Kidney tubule cell (primary cell): ENCODE results near the gene MACF1.

Source experiments
- DNase-seq: peaks from one replicate; pipeline ENCODE4 v3.0.0-alpha.2; 2018; ENCODE audit warnings: low spot score

Gene MACF1

GRCh38 chr1:39310015-39310414 lies 105.5 kb downstream of the MACF1 start:
- DNase-seq, result no peak

- DNase-seq, result no peak
Measured at GRCh38 chr1:39310691-39311090, 106.2 kb downstream of the MACF1 start.

GRCh38 chr1:39317111-39317510 lies 112.6 kb downstream of the MACF1 start:
- peak; percentile 9 for DNase-seq

- DNase-seq, result peak; percentile 18
Measured at GRCh38 chr1:39317910-39318633, 113.6 kb downstream of the MACF1 start.

DNA sequence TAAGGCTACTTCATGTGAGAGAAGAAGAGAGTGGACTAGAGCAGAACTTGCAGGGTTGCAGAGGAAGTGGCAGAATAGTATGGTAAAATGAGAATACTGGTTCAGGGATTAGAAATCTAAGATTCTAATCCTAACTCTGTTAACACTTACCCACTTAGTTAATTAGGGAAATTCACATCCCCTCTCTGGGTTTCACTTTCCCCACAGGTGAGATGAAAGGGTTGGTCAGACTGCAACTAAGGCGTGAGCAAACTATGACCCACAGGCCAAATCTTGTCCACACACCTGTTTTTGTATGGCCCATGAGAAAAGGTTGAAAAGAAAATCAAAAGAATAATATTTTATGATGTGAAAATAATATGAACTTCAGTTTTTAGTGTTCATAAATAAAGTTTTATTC lies 117.5 kb downstream of the MACF1 start:
- no peak for DNase-seq

- DNase-seq, result no peak
Measured at GRCh38 chr1:39322431-39322830, 117.9 kb downstream of the MACF1 start.

DNA sequence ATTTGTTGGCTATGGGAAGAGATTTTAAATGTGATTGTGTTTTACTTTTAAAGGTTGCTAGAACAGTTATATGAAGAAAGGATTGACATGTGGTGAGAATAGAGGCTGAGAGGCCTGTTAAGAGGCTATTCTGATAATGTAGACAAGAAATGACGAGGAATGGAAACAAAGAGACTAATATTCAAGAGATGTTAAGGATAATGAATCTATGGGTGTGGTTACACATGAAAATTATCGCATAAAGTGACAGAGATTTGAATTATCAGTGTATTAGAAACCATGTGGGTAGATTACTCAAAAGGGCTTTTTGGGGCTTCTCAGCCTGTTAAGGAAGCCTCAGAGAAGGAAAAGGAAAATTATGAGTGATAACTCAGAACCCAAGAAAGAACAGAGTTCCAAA lies 120.4 kb downstream of the MACF1 start:
- no peak for DNase-seq

- DNase-seq, result no peak
Measured at GRCh38 chr1:39326836-39327235, 122.3 kb downstream of the MACF1 start.

DNA sequence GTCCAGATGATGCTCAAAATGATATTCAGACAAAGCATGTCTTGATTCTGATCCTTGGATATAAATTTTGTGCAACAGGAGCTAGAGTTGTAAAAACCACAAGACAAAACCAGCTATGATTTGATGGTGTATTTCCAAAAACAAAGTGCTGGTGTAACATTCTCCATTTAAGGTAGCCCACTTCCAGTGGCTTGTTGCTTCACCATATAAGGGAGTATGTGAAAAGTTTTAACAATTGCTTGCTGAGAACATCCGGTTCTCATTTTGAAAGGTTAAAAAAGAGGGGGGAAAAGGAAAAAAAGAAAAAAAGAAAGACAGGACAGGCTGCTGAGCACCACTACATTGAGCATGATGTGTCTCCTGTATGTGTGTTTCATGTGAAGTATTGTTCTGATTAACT lies 123.6 kb downstream of the MACF1 start:
- no peak for DNase-seq

GRCh38 chr1:39328586-39329121 lies 124.2 kb downstream of the MACF1 start:
- no peak for DNase-seq

DNA sequence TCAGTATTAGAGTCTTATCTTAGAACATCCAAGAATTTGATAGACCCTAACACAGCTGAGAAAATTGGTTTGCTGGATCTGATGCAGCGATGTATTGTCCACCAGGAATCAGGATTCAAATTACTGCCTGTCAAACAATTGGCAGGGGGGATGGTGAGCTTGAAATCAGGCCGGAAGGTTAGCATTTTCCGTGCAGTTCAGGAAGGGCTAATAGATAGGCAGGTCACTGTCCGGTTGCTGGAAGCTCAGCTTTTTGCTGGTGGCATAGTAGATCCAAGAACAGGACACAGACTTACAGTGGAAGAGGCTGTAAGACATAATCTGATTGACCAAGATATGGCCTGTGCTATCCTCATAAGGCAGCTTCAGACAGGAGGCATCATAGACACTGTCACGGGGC lies 127.2 kb downstream of the MACF1 start:
- no peak for DNase-seq

GRCh38 chr1:39332291-39332690 lies 127.8 kb downstream of the MACF1 start:
- no peak for DNase-seq

DNA sequence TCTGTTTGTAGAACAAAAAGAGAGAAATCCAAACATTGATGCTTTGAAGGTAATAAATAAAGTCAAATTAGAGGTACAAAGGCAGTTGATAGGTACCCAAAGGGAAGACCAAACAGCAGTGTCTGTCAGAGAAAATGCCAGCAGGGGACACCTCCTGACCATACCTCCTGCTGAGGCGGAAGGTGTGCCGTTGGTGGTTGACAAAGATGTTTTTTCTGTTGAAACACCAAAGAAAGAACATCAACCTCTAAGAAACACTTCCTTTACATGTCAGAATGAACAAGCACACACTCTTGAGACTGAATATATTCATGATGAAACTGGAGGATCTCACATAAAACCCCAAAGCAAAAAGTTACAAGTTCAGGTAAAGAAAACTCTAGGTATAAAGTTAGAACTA lies 128.3 kb downstream of the MACF1 start:
- no peak for DNase-seq

DNA sequence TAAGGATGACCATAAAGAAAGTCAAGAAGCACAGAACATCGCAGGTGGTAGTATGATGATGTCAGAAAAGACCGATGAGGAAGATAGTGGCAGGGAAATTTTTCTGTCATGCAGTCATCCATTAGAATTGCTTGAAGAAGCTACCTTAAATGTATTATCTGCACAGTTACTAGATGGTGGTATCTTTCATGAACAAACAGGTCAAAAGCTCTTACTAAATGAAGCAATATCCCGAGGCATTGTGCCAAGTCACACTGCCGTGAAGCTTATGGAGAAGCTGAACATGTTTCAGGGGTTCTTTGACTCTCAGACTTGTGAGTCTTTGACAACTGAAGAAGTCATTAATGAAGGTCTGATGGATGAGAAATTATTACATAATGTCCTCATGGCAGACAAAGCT lies 128.8 kb downstream of the MACF1 start:
- DNase-seq, result peak; percentile 23

GRCh38 chr1:39335216-39335615 lies 130.7 kb downstream of the MACF1 start:
- no peak for DNase-seq

DNA sequence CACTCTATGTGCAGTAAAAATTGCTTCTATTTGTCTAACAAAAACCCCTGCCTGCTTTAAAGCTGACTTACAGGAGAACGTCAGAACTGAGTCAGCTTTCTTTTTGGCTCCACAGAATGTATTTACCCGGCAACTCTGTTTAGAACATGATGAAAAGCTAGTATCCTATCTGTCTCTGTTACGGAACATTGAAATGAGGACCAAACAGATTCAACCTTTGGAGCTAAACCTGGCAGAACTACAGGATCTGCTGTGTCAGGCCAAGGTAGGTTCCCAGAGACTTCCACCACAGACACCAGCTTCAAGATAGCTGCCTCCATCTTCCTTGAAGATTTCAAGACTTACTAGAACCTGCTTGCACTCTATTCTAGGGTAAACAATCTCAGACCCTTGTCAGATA lies 132.6 kb downstream of the MACF1 start:
- no peak for DNase-seq

- DNase-seq, result no peak
Measured at GRCh38 chr1:39342776-39343175, 138.3 kb downstream of the MACF1 start.

DNA sequence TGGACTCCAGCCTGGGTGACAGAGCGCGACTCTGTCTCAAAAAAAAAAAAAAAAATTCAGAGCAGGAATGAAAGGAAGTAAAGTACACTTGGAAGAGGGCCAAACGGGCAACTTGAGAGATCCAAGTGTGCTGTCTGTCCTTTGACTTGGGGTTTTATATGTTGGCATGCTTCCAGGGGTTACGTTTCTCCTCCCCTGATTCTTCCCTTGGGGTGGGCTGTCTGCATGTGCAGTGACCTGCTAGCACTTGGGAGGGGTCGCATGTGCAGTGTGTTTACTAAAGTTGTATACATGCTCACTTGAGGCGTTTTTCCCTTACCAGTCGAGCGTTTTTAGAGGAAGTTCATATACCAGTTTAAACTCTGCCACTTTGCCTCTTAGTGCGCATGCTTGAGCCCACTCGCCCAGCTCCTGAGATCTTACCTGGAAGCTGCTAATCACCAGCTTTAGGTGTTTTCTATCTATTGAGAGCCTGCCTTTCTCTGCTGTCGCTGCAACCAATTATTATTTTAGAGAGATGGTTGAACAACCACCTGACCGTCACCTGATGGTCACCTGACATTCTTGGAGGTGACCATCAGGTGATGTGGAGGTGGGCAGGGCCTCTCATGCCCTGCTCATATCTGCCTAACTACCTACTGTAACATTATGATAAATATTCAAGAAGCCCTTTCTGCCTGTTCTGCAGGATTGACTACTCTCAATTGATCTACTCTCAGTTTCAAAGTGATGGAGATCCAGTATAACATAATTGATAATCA lies 140.1 kb downstream of the MACF1 start:
- DNase-seq, result peak; percentile 41

DNA sequence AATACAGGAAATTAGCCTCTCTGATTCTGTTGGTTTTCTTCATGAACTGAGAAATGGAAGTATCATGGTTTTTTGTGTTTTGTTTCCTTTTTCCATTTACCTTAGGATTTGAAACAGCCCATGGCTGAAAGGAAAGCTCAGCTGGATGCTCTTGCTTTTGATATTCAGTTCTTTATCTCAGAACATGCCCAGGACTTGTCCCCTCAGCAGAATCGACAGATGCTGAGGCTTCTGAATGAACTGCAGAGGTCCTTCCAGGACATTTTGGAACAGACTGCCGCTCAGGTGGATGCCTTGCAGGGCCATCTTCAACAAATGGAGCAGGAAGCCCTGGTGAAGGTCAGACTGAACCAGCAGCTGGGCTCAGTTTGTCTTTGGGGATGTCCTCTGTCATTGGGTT lies 142.4 kb downstream of the MACF1 start:
- no peak for DNase-seq

DNA sequence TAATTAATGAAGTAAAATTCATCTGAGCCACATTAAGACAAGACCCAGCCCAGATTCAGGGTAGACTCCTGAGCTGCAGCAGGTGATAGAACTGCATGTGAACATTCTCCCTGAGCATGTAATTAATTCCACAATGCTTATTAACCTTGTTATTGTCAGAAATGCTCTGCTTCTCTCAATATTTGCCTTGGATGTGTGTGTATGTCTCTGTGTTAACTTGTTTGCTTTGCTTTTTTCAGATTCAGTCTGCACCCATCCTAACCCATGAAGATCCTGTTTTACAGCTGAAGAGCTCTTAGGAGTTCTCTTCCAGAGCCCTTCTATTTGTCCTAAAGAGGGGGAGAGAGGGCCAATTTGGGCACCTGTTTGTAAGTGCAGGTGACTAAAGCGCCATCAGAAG lies 143.8 kb downstream of the MACF1 start:
- no peak for DNase-seq

DNA sequence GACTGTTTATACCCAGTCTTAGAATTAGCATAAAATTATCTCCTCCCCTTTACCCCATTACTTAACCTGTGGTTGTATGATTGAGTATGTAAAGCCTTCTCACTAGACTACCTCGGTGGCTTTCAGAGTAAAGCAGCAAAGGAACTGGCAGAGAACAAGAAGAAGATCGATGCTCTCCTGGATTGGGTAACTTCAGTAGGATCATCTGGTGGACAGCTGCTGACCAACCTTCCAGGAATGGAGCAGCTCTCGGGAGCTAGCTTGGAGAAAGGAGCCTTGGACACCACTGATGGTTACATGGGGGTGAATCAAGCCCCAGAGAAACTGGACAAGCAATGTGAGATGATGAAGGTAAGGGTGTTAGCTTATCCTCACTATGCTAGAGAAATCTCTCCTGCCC lies 148.4 kb downstream of the MACF1 start:
- DNase-seq, result no peak

DNA sequence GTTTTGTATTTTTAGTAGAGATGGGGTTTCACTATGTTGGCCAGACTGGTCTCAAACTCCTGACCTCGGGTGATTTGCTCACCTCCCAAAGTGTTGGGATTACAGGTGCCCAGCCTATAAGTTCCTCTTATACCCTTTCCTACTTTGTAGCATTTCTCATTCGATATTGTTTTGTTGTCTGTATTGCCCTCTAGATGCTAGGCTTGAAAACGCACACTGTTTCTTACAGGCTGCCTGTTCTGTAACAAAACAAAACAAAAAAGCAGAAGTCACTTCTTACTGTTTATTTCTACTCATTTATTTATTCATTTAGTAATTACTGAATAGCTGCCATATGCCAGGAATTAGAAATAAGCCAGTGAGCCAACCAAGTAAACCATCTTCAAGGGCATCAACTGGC lies 150.1 kb downstream of the MACF1 start:
- no peak for DNase-seq

DNA sequence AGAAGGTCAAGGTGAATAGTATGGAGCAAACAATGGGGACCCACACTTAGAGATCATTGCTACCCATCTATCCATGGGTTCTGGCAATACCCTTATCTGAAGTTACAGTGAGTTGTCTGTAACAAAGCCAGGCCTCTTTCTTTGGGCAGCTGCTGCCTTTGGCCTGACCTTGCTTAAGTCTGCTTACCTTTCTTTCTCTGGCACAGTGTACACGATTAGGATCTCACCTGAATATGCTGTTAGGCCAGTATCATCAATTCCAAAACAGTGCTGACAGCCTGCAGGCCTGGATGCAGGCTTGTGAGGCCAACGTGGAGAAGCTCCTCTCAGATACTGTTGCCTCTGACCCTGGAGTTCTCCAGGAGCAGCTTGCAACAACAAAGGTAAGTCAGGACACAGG lies 154.0 kb downstream of the MACF1 start:
- DNase-seq, result no peak
